SHP77 treated with DMSO at 0.1 percent for 48 hours (cell line): Measurements from ENCODE around the gene FARS2.
"Not testable (repeated sequence)": the region's sequence is repeated elsewhere in the genome, so short reads cannot be mapped to it uniquely, and the experiment has no call there.

Source experiments
- DNase-seq: peaks from one replicate; lab custom pipeline; 2025; lab: John Stamatoyannopoulos, UW

The FARS2 gene

GRCh38 chr6:5697508-5697907 is 436.2 kb downstream of the FARS2 start:
- no peak for DNase-seq

- no peak for DNase-seq
Observed at GRCh38 chr6:5698318-5698717, 437.0 kb downstream of the FARS2 start.

GRCh38 chr6:5699064-5699463 is 437.8 kb downstream of the FARS2 start:
- DNase-seq: not testable (repeated sequence)

- DNase-seq: no peak
Observed at GRCh38 chr6:5701174-5701573, 439.9 kb downstream of the FARS2 start.

- no peak for DNase-seq
Observed at GRCh38 chr6:5704708-5705107, 443.4 kb downstream of the FARS2 start.

GRCh38 chr6:5705252-5705651 is 443.9 kb downstream of the FARS2 start:
- no peak for DNase-seq

GRCh38 chr6:5706124-5707033 is 445.1 kb downstream of the FARS2 start:
- no peak for DNase-seq

GRCh38 chr6:5707281-5708045 is 446.1 kb downstream of the FARS2 start:
- no peak for DNase-seq

GRCh38 chr6:5710516-5710915 is 449.2 kb downstream of the FARS2 start:
- DNase-seq: no peak

GRCh38 chr6:5710936-5711335 is 449.6 kb downstream of the FARS2 start:
- DNase-seq: no peak

- peak; percentile 15 for DNase-seq
Observed at GRCh38 chr6:5712349-5713215, 451.3 kb downstream of the FARS2 start.

GRCh38 chr6:5713519-5713918 is 452.2 kb downstream of the FARS2 start:
- no peak for DNase-seq

GRCh38 chr6:5718231-5718947 is 457.1 kb downstream of the FARS2 start:
- DNase-seq: no peak

GRCh38 chr6:5723841-5724691 is 462.8 kb downstream of the FARS2 start:
- DNase-seq: no peak

GRCh38 chr6:5724911-5725310 is 463.6 kb downstream of the FARS2 start:
- DNase-seq: no peak

GRCh38 chr6:5726976-5727718 is 465.8 kb downstream of the FARS2 start:
- DNase-seq: peak; percentile 8

GRCh38 chr6:5728351-5729079 is 467.2 kb downstream of the FARS2 start:
- DNase-seq: no peak

GRCh38 chr6:5729080-5729434 is 467.7 kb downstream of the FARS2 start:
- DNase-seq: peak; percentile 67

- DNase-seq: no peak
Observed at GRCh38 chr6:5729813-5730517, 468.7 kb downstream of the FARS2 start.
